Epithelial cell of proximal tubule (primary cell): ENCODE data around the gene PUM2. TPM values are rescaled to one million over a fixed set of nuclear protein-coding genes. Genes with fewer than 3 reads are reported as not detected.

Experiments used
- DNase-seq: peaks from one replicate; pipeline ENCODE4 v3.0.0-alpha.2; 2011; ENCODE audit warnings: low read depth
- H3K4me3 ChIP-seq: 2 replicates; pipeline ENCODE4 v1.5.1; 2011; ENCODE audit warnings: low read depth, mild to moderate bottlenecking, low read length
- CTCF ChIP-seq: conservative IDR thresholded peaks from 2 replicates; pipeline ENCODE4 v1.5.1; 2012; ENCODE audit warnings: low read depth, mild to moderate bottlenecking, low read length
- total RNA-seq: library from RNA; depleted of rRNA; stranded (reverse); fragments of >200 nt; gene quantifications from 2 replicates; pipeline ENCODE4 v1.2.3, GENCODE V29; 2015

The PUM2 gene
- total RNA-seq, 1 donor from 2014 or later: 14.9 TPM

DNA sequence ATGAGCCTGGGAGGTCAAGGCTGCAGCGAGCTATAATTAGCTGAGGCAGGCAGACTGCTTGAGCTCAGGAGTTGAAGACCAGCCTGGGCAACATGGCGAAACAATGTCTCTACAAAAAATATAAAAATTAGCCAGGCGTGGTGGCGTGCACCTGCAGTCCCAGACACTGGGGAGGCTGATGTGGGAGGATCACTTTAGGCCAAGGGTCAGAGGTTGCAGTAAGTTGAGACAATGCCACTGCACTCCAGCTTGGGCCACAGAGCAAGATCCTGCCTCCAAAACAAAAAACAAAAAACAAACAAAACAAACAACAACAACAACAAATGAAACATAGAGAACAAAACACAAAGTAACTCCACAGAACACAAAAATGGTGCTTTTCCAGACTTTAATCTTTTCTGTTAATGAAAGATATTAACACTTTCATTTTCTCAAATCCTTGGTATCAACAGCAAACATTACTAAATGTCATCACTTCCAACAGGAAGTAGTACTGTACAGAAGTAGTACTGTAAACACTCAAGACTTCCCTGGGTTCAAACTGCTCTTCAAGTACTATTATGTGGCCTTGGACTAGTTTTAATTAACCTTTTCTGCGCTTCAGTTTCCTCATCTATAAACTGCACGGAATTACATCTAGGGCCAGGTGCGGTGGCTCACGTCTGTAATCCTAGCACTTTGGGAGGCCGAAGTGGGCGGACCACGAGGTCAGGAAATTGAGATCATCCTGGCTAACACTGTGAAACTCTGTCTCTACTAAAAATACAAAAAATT lies 27.9 kb downstream of the PUM2 start:
- DNase-seq: no peak
- no peak overlapping the region for H3K4me3 ChIP-seq
- TF ChIP-seq CTCF: no peak

DNA sequence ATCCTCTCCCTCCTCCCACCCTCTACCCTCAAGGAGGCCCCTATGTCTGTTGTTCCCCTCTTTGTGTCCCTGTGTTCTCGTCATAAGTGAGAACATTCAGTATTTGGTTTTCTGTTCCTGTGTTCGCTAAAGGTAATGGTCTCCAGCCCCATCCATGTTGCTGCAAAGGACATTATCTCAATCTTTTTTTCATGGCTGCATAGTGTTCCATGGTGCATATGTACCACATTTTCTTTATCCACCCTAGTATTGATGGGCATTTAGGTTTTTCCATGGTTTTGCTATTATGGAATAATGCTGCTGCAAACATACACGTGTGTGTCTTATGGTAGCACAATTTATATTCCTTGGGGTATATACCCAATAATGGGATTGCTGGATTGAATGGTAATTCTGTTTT lies 33.0 kb downstream of the PUM2 start:
- H3K4me3 ChIP-seq: no peak overlapping the region
- no peak for TF ChIP-seq CTCF
- DNase-seq: no peak

GRCh38 chr2:20317197-20317596 lies 33.4 kb downstream of the PUM2 start:
- no peak overlapping the region for H3K4me3 ChIP-seq
- TF ChIP-seq CTCF: no peak
- DNase-seq: no peak

GRCh38 chr2:20314562-20315501 lies 35.8 kb downstream of the PUM2 start:
- H3K4me3 ChIP-seq: no peak overlapping the region
- no peak for DNase-seq
- no peak for TF ChIP-seq CTCF

GRCh38 chr2:20313659-20314058 lies 37.0 kb downstream of the PUM2 start:
- no peak for DNase-seq

GRCh38 chr2:20309001-20309400 lies 41.6 kb downstream of the PUM2 start:
- no peak overlapping the region for H3K4me3 ChIP-seq
- DNase-seq: no peak
- no peak for TF ChIP-seq CTCF

More at GRCh38 chr2:20313659-20314058, 37.0 kb downstream of the PUM2 start:
- no peak overlapping the region for H3K4me3 ChIP-seq
- TF ChIP-seq CTCF: no peak
